Left cardiac atrium (tissue), 4 donors: Measurements from ENCODE around the gene FRRS1. TPM values are rescaled to one million over a fixed set of nuclear protein-coding genes. Genes with fewer than 3 reads are reported as not detected.
"Not testable (repeated sequence)": the region's sequence is repeated elsewhere in the genome, so short reads cannot be mapped to it uniquely, and the experiment has no call there.

ENCODE experiments used
- ATAC-seq, 2 donors: fragments of 200-7000 bp; cut with Tn5 transposase; one replicate each; pipeline ENCODE4 v1.9.1; 2020; ENCODE audit warnings: mild to moderate bottlenecking in 2 of 2, moderate library complexity in 2 of 2
- DNase-seq: peaks from one replicate; pipeline ENCODE4 v3.0.0-alpha.2; 2020
- intact Hi-C, 2 donors: fragments of 100-400 bp; cut with DNase I; formaldehyde crosslinking; loops; one replicate each; pipeline versions ENCODE4 v1.14.1 to v1.15.1; 2022 to 2023
- total RNA-seq, 2 donors: library from RNA; stranded (reverse); fragmentation: NEBNext Ultra II Directional; extraction: Animal tissue kit (Norgen Biotek cat#: 25700); gene quantifications; one replicate each; pipeline ENCODE4 v1.2.1, GENCODE V29; 2021
- donor health status: DM: no; HTN: yes; CAD: no.
- donor health status: DM: no; HTN: yes; CAD: no; lungs with severe emphysema.
- donor health status: DM: yes; HTN: yes; CAD: no.
- donor health status: Dilated cardiomyopathy.

Gene FRRS1
- total RNA-seq, 2 donors from 2014 or later = 3.6 to 3.8 TPM

DNA sequence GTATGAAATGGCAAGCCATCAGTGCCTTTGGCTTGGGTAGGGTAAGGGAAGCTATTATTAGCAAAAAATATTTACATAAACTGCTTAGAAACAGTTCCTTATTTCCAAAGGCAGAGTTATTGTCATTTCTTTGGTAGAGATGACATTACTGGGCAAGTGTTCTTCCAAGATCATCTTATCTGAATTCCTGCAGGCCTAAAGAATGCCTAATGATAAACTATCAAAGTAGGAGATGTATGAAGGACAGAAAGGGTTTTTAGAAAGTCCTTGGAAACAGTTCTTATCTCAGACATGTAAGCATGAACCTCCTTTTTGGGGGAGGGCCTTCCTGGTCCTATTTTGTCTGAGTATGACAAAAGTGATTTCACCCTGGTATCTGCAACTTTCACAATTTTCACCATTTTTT lies 5.1 kb upstream of the FRRS1 start:
- DNase-seq (no peak), ATAC-seq (no peak)
- intact Hi-C loops = no loop called here

- ATAC-seq (peak in 1 of 2 donors; percentile 39), DNase-seq (no peak)
- intact Hi-C loops = no loop called here
Measured at GRCh38 chr1:99768524-99769245, 2.2 kb upstream of the FRRS1 start.

GRCh38 chr1:99768104-99768503 lies 1.7 kb upstream of the FRRS1 start:
- intact Hi-C loops = no loop called here
- DNase-seq (no peak), ATAC-seq (no peak)

DNA sequence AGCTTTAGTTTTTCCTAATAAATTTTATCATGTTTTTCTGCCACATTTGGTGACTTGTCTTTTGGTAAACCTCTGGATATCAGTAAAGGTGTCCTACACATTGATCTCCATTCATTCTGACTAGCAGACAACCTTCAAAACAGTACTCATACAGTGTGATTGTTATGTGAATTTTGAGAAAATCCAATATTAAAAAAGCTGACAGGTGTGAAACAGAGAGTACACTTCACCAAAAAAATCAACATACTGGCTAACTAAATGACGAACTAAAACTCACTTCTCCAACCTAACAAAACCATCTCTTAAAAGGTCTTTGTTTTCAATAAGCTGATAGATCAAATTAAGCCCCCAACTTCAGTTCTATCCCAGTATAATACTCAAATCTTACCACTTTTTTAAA lies 1.5 kb downstream of the FRRS1 start:
- intact Hi-C loops = no loop called here
- ATAC-seq = no peak
- DNase-seq = no peak

DNA sequence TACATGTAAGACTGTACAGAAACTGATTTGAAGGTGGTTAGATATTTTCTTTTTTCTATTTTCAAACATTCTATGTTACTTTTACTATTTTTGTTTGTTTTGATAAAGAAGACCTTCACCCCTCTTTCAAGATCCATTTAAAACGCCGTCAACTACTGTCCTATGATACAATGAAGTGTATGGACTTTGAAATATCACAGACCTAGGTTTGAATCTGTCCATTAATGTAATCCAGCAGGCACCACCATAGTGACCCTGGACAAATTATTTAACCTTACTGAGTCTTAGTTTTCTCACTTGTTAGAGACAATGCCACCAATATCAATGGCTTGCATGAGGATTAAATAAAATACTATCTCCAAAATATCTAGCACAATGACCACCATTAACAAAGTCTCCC lies 2.0 kb downstream of the FRRS1 start:
- DNase-seq = no peak
- intact Hi-C loops = no loop called here
- no peak for ATAC-seq

DNA sequence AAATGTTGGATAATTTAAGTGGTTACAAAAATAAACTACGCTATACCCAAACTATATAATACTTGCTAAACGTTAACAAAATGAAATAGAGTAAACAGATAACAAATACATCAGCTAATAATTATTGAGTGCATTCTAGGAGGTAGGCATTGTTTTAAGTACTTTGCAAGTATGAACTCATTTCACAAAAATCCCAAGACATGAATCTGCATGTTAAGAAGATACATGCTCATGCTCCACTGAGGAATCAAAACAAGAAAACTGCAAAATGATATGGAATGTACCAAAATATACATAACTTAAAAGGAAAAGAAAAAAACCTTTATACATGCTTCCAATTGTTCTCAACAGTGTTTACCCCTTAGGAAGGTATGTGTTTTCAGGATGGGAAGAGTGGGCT lies 2.5 kb downstream of the FRRS1 start:
- no peak for ATAC-seq
- intact Hi-C loops = no loop called here
- DNase-seq = no peak

GRCh38 chr1:99761774-99762173 lies 4.7 kb downstream of the FRRS1 start:
- no peak for ATAC-seq
- intact Hi-C loops = no loop called here

DNA sequence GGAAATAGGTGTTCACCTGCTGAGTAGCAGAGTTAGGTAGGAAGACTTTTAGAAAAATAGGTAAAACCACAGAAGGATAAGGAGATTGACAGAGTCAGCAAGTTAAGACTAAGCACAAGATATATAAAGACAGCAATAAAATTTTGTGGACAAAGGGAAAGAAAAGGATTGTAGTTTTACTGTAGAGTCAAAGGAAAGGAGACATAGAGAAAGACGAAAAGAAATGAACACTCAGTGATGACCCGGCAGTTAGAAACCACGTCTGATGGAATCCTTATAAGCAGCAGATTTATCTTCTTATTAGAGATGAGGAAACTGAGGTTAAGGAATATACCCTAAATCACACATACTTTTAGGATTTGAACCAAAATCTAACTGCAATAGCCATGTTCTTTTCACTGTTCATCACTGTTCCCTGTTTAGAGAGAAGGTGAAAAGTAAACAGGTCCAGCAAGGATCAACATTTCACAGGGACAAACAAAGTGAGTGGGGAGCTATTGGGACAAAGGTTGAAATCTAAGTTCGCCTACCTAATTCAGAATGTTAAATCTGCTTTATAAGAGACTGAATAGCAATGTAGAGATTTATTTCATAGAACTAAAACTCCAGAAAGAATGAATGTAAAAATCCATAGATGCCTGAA lies 6.8 kb downstream of the FRRS1 start:
- intact Hi-C loops = no loop called here
- ATAC-seq (no peak), DNase-seq (no peak)

More at GRCh38 chr1:99761774-99762173, 4.7 kb downstream of the FRRS1 start:
- no peak for DNase-seq

DNA sequence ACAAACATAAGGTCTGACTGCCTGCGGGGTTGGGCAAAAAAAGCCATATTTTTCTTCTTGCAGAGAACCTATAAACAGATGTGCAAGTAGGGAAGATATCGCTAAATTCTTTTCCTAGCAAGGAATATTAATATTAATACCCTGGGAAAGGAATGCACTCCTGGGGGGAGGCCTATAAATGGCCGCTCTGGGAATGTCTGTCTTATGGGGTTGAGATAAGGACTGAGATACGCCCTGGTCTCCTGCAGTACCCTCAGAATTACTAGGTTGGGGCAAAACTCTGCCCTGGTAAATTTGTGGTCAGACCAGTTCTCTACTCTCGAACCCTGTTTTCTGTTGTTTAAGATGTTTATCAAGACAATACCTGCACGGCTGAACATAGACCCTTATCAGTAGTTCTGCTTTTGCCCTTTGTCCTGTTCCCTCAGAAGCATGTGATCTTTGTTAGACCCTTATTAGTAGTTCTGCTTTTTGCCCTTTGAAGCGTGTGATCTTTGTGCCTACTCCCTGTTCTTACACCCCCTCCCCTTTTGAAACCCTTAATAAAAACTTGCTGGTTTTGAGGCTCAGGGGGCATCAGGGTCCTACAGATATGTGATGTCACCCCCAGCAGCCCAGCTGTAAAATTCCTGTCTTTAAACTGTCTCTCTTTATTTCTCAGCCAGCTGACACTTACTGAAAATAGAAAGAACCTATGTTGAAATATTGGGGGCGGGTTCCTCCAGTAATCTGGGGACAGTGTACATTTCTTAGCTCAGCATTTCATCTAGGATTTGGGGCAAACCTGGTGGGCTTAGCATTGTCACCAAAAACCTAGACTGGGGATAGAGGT lies 7.5 kb downstream of the FRRS1 start:
- DNase-seq, ATAC-seq, intact Hi-C loops: not testable (repeated sequence)

GRCh38 chr1:99758073-99758511 lies 8.3 kb downstream of the FRRS1 start:
- intact Hi-C loops = no loop called here
- no peak for DNase-seq
- ATAC-seq = no peak

DNA sequence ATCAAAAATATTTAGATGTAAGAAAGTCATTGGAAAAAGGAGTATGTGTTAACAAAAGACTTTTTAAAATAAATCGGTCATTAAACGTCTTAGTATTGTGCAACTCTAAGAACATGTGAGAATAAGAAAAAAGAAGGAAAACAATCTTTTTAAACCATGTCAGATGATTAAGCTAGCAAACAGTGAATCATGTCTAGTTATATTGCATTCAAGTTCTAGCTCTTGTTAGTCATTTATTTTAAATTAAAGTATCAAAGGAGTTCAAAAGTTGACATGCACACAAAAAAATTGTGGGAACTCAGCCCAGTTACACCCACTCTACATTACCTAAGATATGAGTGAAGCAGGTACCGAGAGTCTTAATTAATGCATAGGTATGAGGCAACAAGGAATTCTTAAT lies 9.8 kb downstream of the FRRS1 start:
- intact Hi-C loops = no loop called here
- ATAC-seq (peak in 1 of 2 donors; percentile 79), DNase-seq (no peak)

DNA sequence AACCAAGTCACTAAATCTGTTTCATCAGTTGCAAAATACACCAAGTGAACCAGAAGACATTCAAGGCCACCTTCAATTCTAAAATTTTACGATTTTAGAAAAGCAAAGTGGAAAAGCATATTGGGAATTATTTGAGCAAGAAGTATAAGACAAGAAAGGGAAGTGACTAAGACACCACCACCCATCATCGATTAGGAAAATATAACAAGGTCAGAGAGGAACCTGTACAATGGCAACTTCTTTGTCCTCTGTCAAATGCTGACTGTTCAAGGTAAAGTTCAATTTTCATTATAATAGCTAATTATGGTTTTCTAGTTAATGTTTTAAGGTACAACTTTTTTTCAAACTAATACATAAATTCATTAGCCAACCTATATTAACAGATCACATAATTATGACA lies 10.8 kb downstream of the FRRS1 start:
- no peak for ATAC-seq
- no peak for DNase-seq
- intact Hi-C loops = no loop called here

- intact Hi-C loops = no loop called here
- DNase-seq (no peak), ATAC-seq (no peak)
Measured at GRCh38 chr1:99754697-99755096, 11.7 kb downstream of the FRRS1 start.

GRCh38 chr1:99754055-99754626 lies 12.3 kb downstream of the FRRS1 start:
- no peak for ATAC-seq
- intact Hi-C loops = no loop called here
- no peak for DNase-seq

GRCh38 chr1:99751877-99752504 lies 14.4 kb downstream of the FRRS1 start:
- ATAC-seq (no peak), DNase-seq (no peak)
- intact Hi-C loops = no loop called here

DNA sequence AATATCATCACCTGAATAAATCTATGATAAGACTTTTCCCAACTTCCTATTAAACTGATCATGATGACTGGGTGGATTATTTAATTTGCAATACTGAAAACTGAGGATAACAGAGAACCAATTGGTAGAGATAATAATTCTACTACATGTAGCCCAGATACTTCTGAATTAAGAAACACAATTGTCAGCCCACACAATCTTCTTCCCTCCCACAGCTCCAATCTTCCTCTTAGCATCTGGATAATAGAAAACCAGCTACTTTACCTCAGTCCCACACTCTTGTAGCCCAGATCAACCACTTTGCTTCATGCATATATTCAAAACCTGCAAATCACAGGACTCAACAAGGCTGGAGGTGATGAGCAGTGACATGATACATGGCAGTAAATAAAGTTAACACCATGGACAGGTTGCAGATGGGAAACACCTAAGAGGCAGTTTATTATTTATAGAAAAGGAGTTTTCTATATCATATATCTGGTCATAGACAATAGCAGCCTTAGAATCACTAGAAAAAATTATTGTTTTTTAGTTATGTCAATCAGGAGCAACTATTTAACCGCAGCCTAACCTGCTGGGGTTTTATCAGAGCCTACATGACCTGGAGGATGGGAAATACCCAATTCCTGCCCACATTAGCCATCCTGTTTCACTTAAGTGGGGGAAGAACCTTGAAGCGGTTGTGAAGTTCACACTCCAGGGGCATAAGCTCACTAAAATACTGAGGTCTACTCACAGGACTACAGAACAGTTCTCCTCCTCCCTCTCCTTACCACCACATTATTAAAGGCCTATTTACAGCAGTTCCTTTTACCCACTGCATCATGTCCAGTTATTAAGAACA lies 16.7 kb downstream of the FRRS1 start:
- ATAC-seq (no peak), DNase-seq (no peak)
- intact Hi-C loops = no loop called here

- ATAC-seq (peak in 1 of 2 donors; percentile 58), DNase-seq (no peak)
- intact Hi-C loops = no loop called here
Measured at GRCh38 chr1:99748419-99748818, 18.0 kb downstream of the FRRS1 start.

- no peak for DNase-seq
- intact Hi-C loops = no loop called here
Measured at GRCh38 chr1:99745684-99746083, 20.8 kb downstream of the FRRS1 start.

More at GRCh38 chr1:99745684-99746083, 20.8 kb downstream of the FRRS1 start:
- ATAC-seq = no peak
